ENCODE measurements around the gene ZBTB3.

Gene ZBTB3

DNA sequence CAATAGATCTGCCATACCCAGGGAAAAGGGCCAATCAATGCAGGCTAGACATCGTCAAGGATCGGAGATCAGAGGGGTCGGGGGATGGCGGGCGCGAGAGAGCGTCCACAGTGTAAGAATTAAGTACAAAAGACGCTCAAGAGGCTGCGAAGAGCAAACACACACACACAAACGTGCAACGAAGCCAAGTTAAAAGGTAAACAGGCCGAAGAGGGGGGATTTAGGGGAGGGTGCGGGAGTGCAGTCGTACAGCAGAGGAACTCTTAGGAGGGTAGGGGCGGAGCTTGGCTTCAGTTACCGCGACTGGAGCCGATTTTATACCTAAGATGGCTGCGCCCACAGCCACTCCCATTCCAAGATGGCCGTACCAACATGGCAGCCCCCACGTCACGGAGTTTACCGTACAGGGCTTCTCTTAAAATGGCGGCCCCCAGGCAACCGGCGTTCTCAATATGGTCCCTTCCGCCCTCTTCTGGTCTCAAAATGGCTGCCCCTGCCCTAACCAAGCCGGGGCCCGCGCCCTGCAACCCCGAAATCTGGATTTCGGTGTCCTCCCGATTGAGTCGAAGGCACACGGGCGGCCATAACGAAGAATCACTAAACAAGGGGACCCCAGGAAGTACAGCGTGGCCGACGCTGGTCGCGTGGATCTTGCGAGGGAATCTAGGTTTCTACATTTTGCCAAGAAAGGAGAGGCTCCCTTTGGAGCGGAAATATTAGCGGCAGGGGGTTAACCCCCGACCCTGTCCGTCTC, 44.5 kb downstream of the ZBTB3 start (continued):
- TF ChIP-seq ZNF404 (tag by site-specific recombination; IDR thresholded peaks at IDR 0.05) = no peak
- 0 out of 2 replicates have a peak, but pooled peaks have one; percentile 25 for TF ChIP-seq ZNF76 (tag by site-specific recombination; IDR thresholded peaks at IDR 0.05; ENCODE audit: borderline replicate concordance, low read depth)
- TF ChIP-seq ZNF248 (tag by site-specific recombination; IDR thresholded peaks at IDR 0.05) = no peak
- no peak for TF ChIP-seq ZNF174 (tag by site-specific recombination; IDR thresholded peaks at IDR 0.05)
- no peak for TF ChIP-seq ZNF433 (tag by site-specific recombination; IDR thresholded peaks at IDR 0.05; ENCODE audit: low read depth)
- TF ChIP-seq YY1 (tag by site-specific recombination; IDR thresholded peaks at IDR 0.05) = peak; percentile 97
- peak; percentile 73 for TF ChIP-seq ZBTB8A (tag by site-specific recombination; IDR thresholded peaks at IDR 0.05)
- TF ChIP-seq, protein P1, sequence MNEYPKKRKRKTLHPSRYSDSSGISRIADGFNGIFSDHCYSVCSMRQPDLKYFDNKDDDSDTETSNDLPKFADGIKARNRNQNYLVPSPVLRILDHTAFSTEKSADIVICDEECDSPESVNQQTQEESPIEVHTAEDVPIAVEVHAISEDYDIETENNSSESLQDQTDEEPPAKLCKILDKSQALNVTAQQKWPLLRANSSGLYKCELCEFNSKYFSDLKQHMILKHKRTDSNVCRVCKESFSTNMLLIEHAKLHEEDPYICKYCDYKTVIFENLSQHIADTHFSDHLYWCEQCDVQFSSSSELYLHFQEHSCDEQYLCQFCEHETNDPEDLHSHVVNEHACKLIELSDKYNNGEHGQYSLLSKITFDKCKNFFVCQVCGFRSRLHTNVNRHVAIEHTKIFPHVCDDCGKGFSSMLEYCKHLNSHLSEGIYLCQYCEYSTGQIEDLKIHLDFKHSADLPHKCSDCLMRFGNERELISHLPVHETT (tag by site-specific recombination; IDR thresholded peaks at IDR 0.05) = 0 out of 2 replicates have a peak, but pooled peaks have one; percentile 23
- TF ChIP-seq ZFP37 (tag by site-specific recombination; IDR thresholded peaks at IDR 0.05) = no peak
- no peak for TF ChIP-seq ZNF768 (tag by site-specific recombination; IDR thresholded peaks at IDR 0.05)
- no peak for TF ChIP-seq IKZF3 (tag by site-specific recombination; IDR thresholded peaks at IDR 0.05)
- peak; percentile 41; the same call in 1 of the 2 replicates for TF ChIP-seq ZNF335 (tag by site-specific recombination; conservative IDR thresholded peaks at IDR 0.05)
- no peak for TF ChIP-seq BCL11A (tag by site-specific recombination; IDR thresholded peaks at IDR 0.05; ENCODE audit: low read depth)
- TF ChIP-seq KLF9 (tag by site-specific recombination; IDR thresholded peaks at IDR 0.05; ENCODE audit: low read depth) = peak; percentile 62; the same call in 1 of the 2 replicates
- peak; percentile 100 for TF ChIP-seq ZBTB20 (tag by site-specific recombination; IDR thresholded peaks at IDR 0.05)
- TF ChIP-seq KLF16 (tag by site-specific recombination; IDR thresholded peaks at IDR 0.05) = 0 out of 2 replicates have a peak, but pooled peaks have one; percentile 22
- no peak for TF ChIP-seq ZNF548 (tag by site-specific recombination; IDR thresholded peaks at IDR 0.05)
- TF ChIP-seq ZFHX2 (tag by site-specific recombination; conservative IDR thresholded peaks at IDR 0.05) = no peak
- no peak for TF ChIP-seq ZNF544 (tag by site-specific recombination; IDR thresholded peaks at IDR 0.05)
- TF ChIP-seq, protein P2, sequence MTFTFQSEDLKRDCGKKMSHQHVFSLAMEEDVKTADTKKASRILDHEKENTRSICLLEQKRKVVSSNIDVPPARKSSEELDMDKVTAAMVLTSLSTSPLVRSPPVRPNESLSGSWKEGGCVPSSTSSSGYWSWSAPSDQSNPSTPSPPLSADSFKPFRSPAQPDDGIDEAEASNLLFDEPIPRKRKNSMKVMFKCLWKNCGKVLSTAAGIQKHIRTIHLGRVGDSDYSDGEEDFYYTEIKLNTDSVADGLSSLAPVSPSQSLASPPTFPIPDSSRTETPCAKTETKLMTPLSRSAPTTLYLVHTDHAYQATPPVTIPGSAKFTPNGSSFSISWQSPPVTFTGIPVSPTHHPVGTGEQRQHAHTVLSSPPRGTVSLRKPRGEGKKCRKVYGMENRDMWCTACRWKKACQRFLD (tag by site-specific recombination; IDR thresholded peaks at IDR 0.05) = no peak
- 0 out of 2 replicates have a peak, but pooled peaks have one; percentile 52 for TF ChIP-seq MZF1 (tag by site-specific recombination; IDR thresholded peaks at IDR 0.05; ENCODE audit: borderline replicate concordance)
- TF ChIP-seq SP3 (tag by site-specific recombination; IDR thresholded peaks at IDR 0.05) = peak; percentile 71
- TF ChIP-seq, protein P3, sequence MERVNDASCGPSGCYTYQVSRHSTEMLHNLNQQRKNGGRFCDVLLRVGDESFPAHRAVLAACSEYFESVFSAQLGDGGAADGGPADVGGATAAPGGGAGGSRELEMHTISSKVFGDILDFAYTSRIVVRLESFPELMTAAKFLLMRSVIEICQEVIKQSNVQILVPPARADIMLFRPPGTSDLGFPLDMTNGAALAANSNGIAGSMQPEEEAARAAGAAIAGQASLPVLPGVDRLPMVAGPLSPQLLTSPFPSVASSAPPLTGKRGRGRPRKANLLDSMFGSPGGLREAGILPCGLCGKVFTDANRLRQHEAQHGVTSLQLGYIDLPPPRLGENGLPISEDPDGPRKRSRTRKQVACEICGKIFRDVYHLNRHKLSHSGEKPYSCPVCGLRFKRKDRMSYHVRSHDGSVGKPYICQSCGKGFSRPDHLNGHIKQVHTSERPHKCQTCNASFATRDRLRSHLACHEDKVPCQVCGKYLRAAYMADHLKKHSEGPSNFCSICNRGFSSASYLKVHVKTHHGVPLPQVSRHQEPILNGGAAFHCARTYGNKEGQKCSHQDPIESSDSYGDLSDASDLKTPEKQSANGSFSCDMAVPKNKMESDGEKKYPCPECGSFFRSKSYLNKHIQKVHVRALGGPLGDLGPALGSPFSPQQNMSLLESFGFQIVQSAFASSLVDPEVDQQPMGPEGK (tag by site-specific recombination; IDR thresholded peaks at IDR 0.05) = peak; percentile 43; the same call in 1 of the 2 replicates
- peak; percentile 11; the same call in 1 of the 2 replicates for TF ChIP-seq ZIC2 (tag by site-specific recombination; IDR thresholded peaks at IDR 0.05)
- TF ChIP-seq ZNF354C (tag by site-specific recombination; IDR thresholded peaks at IDR 0.05; ENCODE audit: borderline replicate concordance, low read depth) = no peak
- TF ChIP-seq, protein P4, sequence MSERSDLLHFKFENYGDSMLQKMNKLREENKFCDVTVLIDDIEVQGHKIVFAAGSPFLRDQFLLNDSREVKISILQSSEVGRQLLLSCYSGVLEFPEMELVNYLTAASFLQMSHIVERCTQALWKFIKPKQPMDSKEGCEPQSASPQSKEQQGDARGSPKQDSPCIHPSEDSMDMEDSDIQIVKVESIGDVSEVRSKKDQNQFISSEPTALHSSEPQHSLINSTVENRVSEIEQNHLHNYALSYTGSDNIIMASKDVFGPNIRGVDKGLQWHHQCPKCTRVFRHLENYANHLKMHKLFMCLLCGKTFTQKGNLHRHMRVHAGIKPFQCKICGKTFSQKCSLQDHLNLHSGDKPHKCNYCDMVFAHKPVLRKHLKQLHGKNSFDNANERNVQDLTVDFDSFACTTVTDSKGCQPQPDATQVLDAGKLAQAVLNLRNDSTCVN (tag by site-specific recombination; optimal IDR thresholded peaks at IDR 0.05) = peak; percentile 31
- TF ChIP-seq ZXDB (tag by site-specific recombination; IDR thresholded peaks at IDR 0.05) = peak; percentile 41; the same call in 1 of the 2 replicates
- TF ChIP-seq ZFP3 (tag by site-specific recombination; IDR thresholded peaks at IDR 0.05; ENCODE audit: low read depth) = no peak
- TF ChIP-seq, protein P5, sequence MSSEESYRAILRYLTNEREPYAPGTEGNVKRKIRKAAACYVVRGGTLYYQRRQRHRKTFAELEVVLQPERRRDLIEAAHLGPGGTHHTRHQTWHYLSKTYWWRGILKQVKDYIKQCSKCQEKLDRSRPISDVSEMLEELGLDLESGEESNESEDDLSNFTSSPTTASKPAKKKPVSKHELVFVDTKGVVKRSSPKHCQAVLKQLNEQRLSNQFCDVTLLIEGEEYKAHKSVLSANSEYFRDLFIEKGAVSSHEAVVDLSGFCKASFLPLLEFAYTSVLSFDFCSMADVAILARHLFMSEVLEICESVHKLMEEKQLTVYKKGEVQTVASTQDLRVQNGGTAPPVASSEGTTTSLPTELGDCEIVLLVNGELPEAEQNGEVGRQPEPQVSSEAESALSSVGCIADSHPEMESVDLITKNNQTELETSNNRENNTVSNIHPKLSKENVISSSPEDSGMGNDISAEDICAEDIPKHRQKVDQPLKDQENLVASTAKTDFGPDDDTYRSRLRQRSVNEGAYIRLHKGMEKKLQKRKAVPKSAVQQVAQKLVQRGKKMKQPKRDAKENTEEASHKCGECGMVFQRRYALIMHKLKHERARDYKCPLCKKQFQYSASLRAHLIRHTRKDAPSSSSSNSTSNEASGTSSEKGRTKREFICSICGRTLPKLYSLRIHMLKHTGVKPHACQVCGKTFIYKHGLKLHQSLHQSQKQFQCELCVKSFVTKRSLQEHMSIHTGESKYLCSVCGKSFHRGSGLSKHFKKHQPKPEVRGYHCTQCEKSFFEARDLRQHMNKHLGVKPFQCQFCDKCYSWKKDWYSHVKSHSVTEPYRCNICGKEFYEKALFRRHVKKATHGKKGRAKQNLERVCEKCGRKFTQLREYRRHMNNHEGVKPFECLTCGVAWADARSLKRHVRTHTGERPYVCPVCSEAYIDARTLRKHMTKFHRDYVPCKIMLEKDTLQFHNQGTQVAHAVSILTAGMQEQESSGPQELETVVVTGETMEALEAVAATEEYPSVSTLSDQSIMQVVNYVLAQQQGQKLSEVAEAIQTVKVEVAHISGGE (tag by site-specific recombination; conservative IDR thresholded peaks at IDR 0.05; ENCODE audit: low read depth) = peak; percentile 91
- no peak for TF ChIP-seq ZNF530 (tag by site-specific recombination; IDR thresholded peaks at IDR 0.05; ENCODE audit: low read depth)

Data from HEK293 (cell line).